Neural progenitor cell (in vitro differentiated cells): Measurements from ENCODE around the gene PRH2. TPM values are rescaled to one million over a fixed set of nuclear protein-coding genes. Genes with fewer than 3 reads are reported as not detected.

Experiments used
- DNase-seq: peaks from one replicate; pipeline ENCODE4 v3.0.0-alpha.2; 2016; ENCODE audit warnings: low spot score
- H2AFZ ChIP-seq: fragments of 200-600 bp; sonication (generic); replicated peaks from 2 replicates; pipeline ENCODE4 v1.6.1; 2016; ENCODE audit warnings: antibody characterized with exemption
- H3F3A ChIP-seq: fragments of 200-600 bp; sonication (generic); 2 replicates; pipeline ENCODE4 v1.6.1; 2016; ENCODE audit warnings: antibody characterized with exemption, low read depth
- H3K27ac ChIP-seq: fragments of 200-600 bp; sonication (generic); 2 replicates; pipeline ENCODE4 v1.5.1; 2016; ENCODE audit warnings: mild to moderate bottlenecking
- H3K27me3 ChIP-seq: fragments of 200-600 bp; sonication (generic); 2 replicates; pipeline ENCODE4 v1.6.1; 2016; ENCODE audit warnings: mild to moderate bottlenecking, moderate library complexity
- H3K36me3 ChIP-seq: fragments of 200-600 bp; sonication (generic); 2 replicates; pipeline ENCODE4 v1.5.1; 2016
- H3K4me1 ChIP-seq: fragments of 200-600 bp; sonication (generic); 2 replicates; pipeline ENCODE4 v1.6.1; 2016; ENCODE audit warnings: mixed run types
- H3K4me2 ChIP-seq: fragments of 200-600 bp; sonication (generic); 2 replicates; pipeline ENCODE4 v1.6.1; 2016
- H3K4me3 ChIP-seq: fragments of 200-600 bp; sonication (generic); 2 replicates; pipeline ENCODE4 v1.5.1; 2016
- H3K79me2 ChIP-seq: fragments of 200-600 bp; sonication (generic); 2 replicates; pipeline ENCODE4 v1.6.1; 2016; ENCODE audit warnings: low read depth
- H3K9ac ChIP-seq: fragments of 200-600 bp; sonication (generic); 2 replicates; pipeline ENCODE4 v1.6.1; 2016
- H3K9me3 ChIP-seq: fragments of 200-600 bp; sonication (generic); 2 replicates; pipeline ENCODE4 v1.5.1; 2016; ENCODE audit warnings: low read depth
- H4K20me1 ChIP-seq: fragments of 200-600 bp; sonication (generic); 2 replicates; pipeline ENCODE4 v1.6.1; 2016; ENCODE audit warnings: low read depth
- H3K27ac Mint-ChIP-seq: 3 replicates; pipeline ENCODE4 v1.8.0; 2021; ENCODE audit warnings: mixed read lengths
- H3K27me3 Mint-ChIP-seq: 2 replicates; pipeline ENCODE4 v1.8.0; 2022; ENCODE audit warnings: low read depth, mild to moderate bottlenecking, inconsistent platforms, moderate library complexity, mixed read lengths; ENCODE audit not compliant: insufficient read depth
- H3K36me3 Mint-ChIP-seq: 3 replicates; pipeline ENCODE4 v1.8.0; 2021; ENCODE audit warnings: mixed read lengths
- H3K4me1 Mint-ChIP-seq: 3 replicates; pipeline ENCODE4 v1.8.0; 2021; ENCODE audit warnings: mixed read lengths
- H3K4me3 Mint-ChIP-seq: 3 replicates; pipeline ENCODE4 v1.8.0; 2021; ENCODE audit warnings: mild to moderate bottlenecking, moderate library complexity, mixed read lengths
- H3K9me3 Mint-ChIP-seq: 3 replicates; pipeline ENCODE4 v1.8.0; 2020; ENCODE audit warnings: mixed read lengths
- EZH2 ChIP-seq: fragments of 200-600 bp; sonication (generic); IDR thresholded peaks from 2 replicates; pipeline ENCODE4 v1.6.1; 2017; ENCODE audit warnings: antibody characterized with exemption, mild to moderate bottlenecking, moderate library complexity
- EZH2phosphoT487 ChIP-seq: fragments of 200-600 bp; sonication (generic); IDR thresholded peaks from 2 replicates; pipeline ENCODE4 v1.6.1; 2017; ENCODE audit warnings: antibody characterized with exemption
- total RNA-seq: library from RNA; depleted of rRNA; stranded (reverse); fragments of >200 nt; gene quantifications from 2 replicates; pipeline ENCODE4 v1.2.3, GENCODE V29; 2015; ENCODE audit warnings: low replicate concordance
- TF ChIP-seq, protein P1 (sequence below): fragments of 200-600 bp; sonication (generic); IDR thresholded peaks from 2 replicates; pipeline ENCODE4 v1.5.1; 2017; ENCODE audit warnings: antibody characterized with exemption, mild to moderate bottlenecking

PRH2 gene
- total RNA-seq, 1 donor from 2014 or later = not detected

DNA sequence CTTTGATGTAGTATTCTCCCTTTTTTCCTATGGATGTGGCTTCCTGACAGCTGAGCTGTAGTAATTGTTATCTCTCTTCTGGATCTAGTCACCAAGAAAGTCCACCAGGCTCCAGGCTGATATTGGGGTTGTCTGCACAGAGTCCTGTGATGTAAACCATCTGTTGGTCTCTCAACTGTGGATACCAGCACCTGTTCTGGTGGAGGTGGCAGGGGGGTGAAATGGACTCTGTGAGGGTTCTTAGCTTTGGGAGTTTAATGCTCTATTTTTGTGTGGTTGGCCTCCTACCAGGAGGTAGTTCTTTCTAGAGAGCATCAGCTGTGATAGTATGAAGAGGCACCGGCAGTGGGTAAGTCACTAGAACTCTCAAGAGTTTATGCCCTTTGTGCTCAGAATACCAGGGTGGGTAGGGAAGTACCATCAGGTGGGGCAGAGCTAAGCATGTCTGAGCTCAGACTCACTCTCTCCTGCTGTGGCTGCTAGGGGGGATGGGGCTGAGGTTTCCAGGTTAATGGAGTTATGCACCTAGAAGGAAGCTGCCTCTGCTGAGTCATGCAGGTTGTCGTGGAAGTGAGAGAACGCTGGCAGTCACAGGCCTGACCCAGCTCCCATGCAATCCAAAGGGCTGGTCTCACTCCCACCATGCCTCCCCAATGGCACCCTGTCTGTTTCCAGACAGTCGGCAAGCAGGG is 13.0 kb downstream of the PRH2 start:
- Mint-ChIP-seq H3K27me3 (peaks cover 4% of the 10 kb centered on the region), H3K27ac (no peak overlapping the region), H3K4me1 (peaks cover 3% of the 10 kb centered on the region)

GRCh38 chr12:10943167-10943566 is 14.1 kb downstream of the PRH2 start:
- Histone ChIP-seq H2AFZ (no peak overlapping the region), H3K9ac (no peak overlapping the region), H3F3A (no peaks in the 10 kb centered on the region), H3K27ac (no peak overlapping the region), H4K20me1 (no peaks in the 10 kb centered on the region), H3K27me3 (no peaks in the 10 kb centered on the region), H3K4me2 (no peak overlapping the region), H3K36me3 (no peaks in the 10 kb centered on the region), H3K4me3 (no peak overlapping the region), H3K79me2 (no peaks in the 10 kb centered on the region), H3K9me3 (peaks cover 17% of the 10 kb centered on the region), H3K4me1 (no peaks in the 10 kb centered on the region)
- TF ChIP-seq EZH2phosphoT487 (no peak), EZH2 (no peak)
- TF ChIP-seq, protein P1, sequence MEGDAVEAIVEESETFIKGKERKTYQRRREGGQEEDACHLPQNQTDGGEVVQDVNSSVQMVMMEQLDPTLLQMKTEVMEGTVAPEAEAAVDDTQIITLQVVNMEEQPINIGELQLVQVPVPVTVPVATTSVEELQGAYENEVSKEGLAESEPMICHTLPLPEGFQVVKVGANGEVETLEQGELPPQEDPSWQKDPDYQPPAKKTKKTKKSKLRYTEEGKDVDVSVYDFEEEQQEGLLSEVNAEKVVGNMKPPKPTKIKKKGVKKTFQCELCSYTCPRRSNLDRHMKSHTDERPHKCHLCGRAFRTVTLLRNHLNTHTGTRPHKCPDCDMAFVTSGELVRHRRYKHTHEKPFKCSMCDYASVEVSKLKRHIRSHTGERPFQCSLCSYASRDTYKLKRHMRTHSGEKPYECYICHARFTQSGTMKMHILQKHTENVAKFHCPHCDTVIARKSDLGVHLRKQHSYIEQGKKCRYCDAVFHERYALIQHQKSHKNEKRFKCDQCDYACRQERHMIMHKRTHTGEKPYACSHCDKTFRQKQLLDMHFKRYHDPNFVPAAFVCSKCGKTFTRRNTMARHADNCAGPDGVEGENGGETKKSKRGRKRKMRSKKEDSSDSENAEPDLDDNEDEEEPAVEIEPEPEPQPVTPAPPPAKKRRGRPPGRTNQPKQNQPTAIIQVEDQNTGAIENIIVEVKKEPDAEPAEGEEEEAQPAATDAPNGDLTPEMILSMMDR = no peak
- Mint-ChIP-seq H3K4me3 (no peak overlapping the region), H3K36me3 (peaks cover 24% of the 10 kb centered on the region), H3K9me3 (peaks cover 39% of the 10 kb centered on the region), H3K4me1 (peaks cover 3% of the 10 kb centered on the region), H3K27me3 (peaks cover 4% of the 10 kb centered on the region), H3K27ac (no peak overlapping the region)
- DNase-seq = no peak

More for the DNA sequence above, 13.0 kb downstream of the PRH2 start:
- H3K36me3 Mint-ChIP-seq = peaks cover 16% of the 10 kb centered on the region
- Histone ChIP-seq H2AFZ (no peak overlapping the region), H3K9me3 (peaks cover 9% of the 10 kb centered on the region), H3K9ac (no peak overlapping the region), H3K27ac (no peak overlapping the region), H3K4me3 (no peak overlapping the region), H3K4me1 (no peaks in the 10 kb centered on the region), H4K20me1 (no peaks in the 10 kb centered on the region), H3K79me2 (no peaks in the 10 kb centered on the region), H3K36me3 (no peaks in the 10 kb centered on the region), H3K4me2 (no peak overlapping the region), H3F3A (no peaks in the 10 kb centered on the region), H3K27me3 (no peaks in the 10 kb centered on the region)
- DNase-seq = no peak
- TF ChIP-seq EZH2phosphoT487 = no peak
- H3K9me3 Mint-ChIP-seq = peaks cover 30% of the 10 kb centered on the region
- H3K4me3 Mint-ChIP-seq = no peak overlapping the region

- Histone ChIP-seq H3K9ac (no peak overlapping the region), H3F3A (no peaks in the 10 kb centered on the region), H3K4me2 (no peak overlapping the region), H3K4me1 (no peaks in the 10 kb centered on the region), H3K9me3 (peaks cover 2% of the 10 kb centered on the region), H4K20me1 (no peaks in the 10 kb centered on the region), H3K79me2 (peaks cover 32% of the 10 kb centered on the region), H3K27ac (no peak overlapping the region), H3K4me3 (no peak overlapping the region), H3K27me3 (no peaks in the 10 kb centered on the region), H2AFZ (no peak overlapping the region), H3K36me3 (no peaks in the 10 kb centered on the region)
- Mint-ChIP-seq H3K27ac (no peak overlapping the region), H3K9me3 (peaks cover 64% of the 10 kb centered on the region), H3K4me3 (no peak overlapping the region), H3K27me3 (no peaks in the 10 kb centered on the region), H3K36me3 (peaks cover 58% of the 10 kb centered on the region), H3K4me1 (no peaks in the 10 kb centered on the region)
- no peak for TF ChIP-seq EZH2
- TF ChIP-seq EZH2phosphoT487 = no peak
- TF ChIP-seq, protein P1 = no peak
- DNase-seq = no peak
These were observed 23.6 kb downstream of the PRH2 start for GRCh38 chr12:10952645-10953044.

DNA sequence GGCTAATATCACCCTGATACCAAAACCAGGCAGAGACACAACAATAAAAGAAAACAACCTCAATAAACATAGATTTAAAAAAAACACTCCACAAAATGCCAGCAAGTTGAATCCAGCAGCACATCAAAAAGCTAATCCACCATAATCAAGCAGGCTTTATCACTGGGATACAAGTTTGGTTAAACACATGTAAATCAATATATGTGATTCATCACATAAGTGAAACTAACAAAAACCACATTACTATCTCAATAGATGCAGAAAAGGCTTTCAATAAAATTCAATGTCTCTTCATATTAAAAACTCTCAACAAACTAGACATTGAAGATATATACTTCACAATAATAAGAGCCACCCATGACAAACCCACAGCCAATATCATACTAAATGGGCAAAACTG is 27.0 kb downstream of the PRH2 start:
- Mint-ChIP-seq H3K27ac (no peak overlapping the region), H3K36me3 (peaks cover 49% of the 10 kb centered on the region), H3K27me3 (no peaks in the 10 kb centered on the region), H3K4me3 (no peak overlapping the region), H3K9me3 (peaks cover 45% of the 10 kb centered on the region), H3K4me1 (no peaks in the 10 kb centered on the region)
- TF ChIP-seq EZH2phosphoT487 (no peak), EZH2 (no peak)
- TF ChIP-seq, protein P1 = no peak
- Histone ChIP-seq H3K36me3 (no peaks in the 10 kb centered on the region), H3F3A (no peaks in the 10 kb centered on the region), H3K27me3 (no peaks in the 10 kb centered on the region), H3K9ac (no peak overlapping the region), H2AFZ (no peak overlapping the region), H3K4me1 (no peaks in the 10 kb centered on the region), H4K20me1 (no peaks in the 10 kb centered on the region), H3K79me2 (peaks cover 32% of the 10 kb centered on the region), H3K4me2 (no peak overlapping the region), H3K9me3 (no peaks in the 10 kb centered on the region), H3K27ac (no peak overlapping the region), H3K4me3 (no peak overlapping the region)
- no peak for DNase-seq
